Stimulated activated CD8-positive, alpha-beta memory T cell treated with anti-CD3 and anti-CD28 coated beads, Interleukin-7, amount 100 ng/mL, for 4 hours (primary cell): Measurements from ENCODE around the gene CDH20.

ENCODE experiments used
- DNase-seq, 2 donors: peaks; one replicate each; pipeline ENCODE4 v3.0.0-alpha.2; 2020; ENCODE audit warnings: low read depth in 2 of 2

Gene CDH20

DNA sequence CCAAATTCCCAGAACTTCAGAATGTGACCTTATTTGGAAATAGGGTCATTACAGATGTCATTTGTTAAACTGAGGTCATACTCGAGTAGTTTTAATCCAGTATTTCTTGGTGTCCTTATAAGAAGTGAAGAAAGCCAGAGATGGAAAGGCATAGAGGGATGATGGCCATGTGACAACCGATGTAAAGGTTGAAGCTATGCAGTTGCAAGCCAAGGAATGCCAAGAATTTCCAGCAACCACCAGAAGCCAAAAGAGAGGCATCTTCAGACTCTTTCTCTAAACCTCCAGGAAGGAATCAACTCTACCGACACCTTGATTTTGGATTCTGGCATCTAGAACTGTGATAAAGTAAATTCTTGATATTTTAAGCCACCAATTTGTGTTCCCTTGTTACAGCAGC lies 242.2 kb downstream of the CDH20 start:
- no peak for DNase-seq

DNA sequence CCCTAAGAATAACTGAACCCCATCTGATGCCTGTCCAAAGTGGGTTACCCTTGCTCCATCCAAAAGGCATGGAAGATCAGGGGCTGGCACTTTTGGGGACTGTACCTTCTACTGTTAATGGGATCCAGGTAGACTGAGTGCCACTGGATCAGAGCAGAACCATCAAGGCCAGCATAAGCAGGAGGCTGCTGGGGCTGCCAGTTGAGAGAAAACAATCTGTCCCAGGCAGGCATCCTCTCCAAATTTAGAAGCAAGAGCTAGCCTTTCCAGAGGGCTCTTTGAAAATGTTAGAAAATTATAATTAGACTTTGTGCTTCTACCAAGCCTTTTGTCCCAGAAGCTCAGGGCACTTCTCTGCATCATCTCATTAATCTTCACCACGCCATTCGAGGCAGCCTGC lies 245.6 kb downstream of the CDH20 start:
- DNase-seq: no peak

- DNase-seq: no peak
Observed at GRCh38 chr18:61579581-61579980, 246.4 kb downstream of the CDH20 start.

DNA sequence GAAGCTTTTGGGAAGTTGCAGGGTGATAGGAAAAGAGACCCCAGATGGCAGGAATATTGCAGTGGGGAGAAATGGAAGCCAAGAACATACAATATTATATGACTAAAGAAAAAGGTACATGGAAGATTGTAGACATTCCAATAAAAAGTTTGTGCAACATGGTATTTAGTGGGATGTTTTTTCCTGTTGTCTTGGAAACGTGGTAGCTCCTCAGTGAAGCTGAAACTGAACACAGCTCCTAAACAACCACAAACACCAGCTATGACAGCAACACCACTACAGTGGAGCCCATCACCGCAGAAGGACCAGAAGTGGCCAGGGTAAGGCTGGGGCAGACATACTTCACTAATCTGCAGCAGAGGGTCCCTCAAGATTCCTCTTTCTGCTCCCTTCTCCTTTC lies 246.8 kb downstream of the CDH20 start:
- DNase-seq: no peak

DNA sequence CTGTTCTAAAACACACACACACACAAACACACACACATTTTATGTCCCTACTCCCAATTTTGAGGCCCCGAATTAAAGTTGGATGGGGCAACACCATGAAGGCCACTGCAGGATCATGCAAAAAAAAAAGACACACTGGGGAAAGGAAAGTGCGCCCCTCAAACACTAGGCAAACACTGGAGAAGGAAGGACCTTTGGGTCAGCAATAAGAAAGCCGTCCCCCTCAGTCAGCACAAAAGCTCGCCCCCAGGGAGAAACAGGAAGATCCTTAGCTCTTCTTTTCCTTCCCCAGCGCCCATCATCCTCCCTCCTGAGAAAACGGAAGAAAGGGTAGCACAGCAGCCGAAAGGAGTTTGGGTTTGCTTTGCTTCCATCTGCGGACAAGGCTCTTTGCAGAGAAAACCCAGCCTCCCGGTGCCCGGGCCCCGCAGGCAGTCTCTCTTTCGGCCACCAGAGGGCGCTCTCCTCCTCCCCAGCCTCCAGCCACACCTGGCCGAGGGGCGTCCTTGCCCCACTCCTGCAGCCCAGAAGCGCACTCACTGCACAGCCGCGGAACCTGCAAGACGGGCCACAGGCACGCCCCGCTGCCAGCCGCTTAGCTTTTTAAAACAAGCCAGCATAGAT lies 248.5 kb downstream of the CDH20 start:
- peak; percentile 13 to 22 for DNase-seq

GRCh38 chr18:61582202-61582710 lies 249.0 kb downstream of the CDH20 start:
- DNase-seq: no peak

DNA sequence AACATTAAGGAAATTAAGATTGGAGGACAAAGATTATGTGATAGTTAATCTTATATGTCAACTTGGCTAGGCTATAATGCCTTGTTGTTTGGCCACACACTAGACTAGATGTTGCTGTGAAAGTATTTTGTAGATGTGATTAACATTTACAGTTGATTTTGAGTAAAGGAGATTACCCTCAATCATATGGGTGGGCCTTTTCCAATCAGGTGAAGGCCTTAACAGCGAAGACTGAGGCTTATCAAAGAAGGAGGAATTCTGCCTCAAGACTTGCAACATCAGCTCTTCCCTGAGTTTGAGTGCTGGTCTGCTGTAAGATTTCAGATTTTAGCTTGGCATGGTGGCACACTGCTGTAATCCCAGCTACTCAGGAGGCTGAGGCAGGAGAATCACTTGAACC lies 250.3 kb downstream of the CDH20 start:
- DNase-seq: no peak

- no peak for DNase-seq
Observed at GRCh38 chr18:61587865-61588264, 254.6 kb downstream of the CDH20 start.

DNA sequence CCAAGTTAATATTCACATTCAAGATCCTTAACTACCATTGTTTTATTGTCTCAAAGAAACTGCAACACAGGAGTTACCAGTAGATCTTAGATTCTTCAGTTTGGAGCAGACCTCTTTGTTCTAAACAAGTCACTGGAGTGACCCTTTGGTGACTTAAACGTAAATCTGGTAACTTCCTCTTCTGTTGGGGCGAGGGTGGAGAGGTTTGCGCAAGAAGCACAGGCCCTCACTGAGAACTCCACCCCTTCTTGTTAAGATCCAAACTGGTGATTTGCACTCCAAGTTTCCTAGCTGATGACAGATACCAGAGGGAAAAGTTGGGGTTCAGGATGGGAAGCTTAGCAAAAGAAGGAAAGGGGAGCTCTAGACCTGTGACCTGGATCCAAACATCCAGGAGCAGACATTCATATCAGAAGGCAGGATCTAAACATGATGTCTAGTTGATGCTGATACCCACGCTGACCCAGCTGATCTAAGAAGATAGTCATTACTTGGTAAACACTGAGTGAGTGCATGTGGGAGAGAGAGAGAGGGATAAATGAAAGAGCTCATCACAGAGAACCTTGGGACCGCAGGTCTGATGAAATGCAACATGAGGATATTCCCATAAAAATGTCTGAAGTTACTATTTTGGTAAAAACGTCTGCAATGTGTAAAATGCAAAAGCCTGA lies 256.0 kb downstream of the CDH20 start:
- DNase-seq: no peak

DNA sequence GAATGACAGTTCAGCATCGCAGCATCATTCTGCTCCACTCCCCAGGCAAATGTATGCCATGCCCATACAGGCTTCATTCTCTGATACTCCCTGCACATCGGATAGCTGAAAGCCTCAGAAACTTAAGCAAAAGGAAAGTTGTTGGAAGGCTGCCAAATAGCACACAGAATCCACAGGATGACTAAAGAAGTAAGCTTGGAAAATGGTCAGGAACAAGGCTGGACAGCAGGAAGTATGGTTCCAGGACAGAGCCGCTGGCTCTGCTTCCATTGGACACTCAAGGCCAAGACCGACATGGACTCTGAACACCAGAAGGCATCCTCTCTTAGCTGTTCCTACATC lies 256.5 kb downstream of the CDH20 start:
- no peak for DNase-seq

GRCh38 chr18:61591253-61591652 lies 258.0 kb downstream of the CDH20 start:
- DNase-seq: no peak

DNA sequence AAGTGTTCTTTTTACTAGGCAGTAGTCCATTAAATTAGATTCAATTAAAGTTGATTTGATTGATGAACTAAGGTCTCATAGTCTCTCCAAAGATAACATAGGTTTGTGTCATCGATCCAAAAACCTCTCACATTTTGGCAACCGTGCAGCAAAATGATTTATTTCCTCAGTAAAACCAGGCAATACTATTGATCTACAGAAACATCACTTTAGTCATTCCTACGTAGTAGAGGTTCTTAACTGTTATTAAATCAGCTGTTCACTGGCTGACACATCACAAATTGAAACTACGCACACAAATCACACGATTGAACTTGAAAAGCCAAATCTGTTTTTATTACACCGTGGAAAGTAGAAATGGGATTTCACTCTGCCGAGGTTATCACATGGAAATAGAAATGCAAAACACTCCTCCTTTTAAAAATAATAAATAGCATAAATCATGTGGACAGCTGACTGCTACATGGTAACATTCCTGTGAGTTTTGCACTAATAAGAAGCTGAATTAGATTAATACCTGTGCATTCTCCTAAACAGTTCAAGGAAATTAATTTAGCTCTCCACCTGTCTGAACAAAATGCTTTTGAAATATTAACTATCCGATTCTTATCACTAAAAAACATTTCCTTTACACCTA lies 262.5 kb downstream of the CDH20 start:
- no peak for DNase-seq

- DNase-seq: no peak
Observed at GRCh38 chr18:61596296-61596695, 263.1 kb downstream of the CDH20 start.

DNA sequence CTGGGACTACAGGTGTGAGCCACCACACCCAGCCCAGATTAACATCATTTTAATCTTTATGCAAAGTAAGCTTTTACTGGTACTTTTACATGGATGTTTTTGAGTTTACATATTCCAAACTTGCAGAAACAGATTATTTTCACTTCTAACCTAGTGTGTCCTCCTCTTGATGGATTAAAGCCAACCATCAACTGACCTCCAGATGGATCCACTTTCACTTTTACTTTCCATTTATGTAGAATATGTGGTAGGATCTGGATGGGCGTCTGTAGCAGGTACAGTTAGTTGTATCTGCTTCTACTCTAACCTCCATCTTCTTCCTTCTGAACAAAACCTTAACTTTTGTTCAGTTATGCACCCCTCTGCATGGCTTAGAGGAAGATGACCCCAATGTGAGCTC lies 264.1 kb downstream of the CDH20 start:
- no peak for DNase-seq

- DNase-seq: no peak
Observed at GRCh38 chr18:61600422-61600821, 267.2 kb downstream of the CDH20 start.

DNA sequence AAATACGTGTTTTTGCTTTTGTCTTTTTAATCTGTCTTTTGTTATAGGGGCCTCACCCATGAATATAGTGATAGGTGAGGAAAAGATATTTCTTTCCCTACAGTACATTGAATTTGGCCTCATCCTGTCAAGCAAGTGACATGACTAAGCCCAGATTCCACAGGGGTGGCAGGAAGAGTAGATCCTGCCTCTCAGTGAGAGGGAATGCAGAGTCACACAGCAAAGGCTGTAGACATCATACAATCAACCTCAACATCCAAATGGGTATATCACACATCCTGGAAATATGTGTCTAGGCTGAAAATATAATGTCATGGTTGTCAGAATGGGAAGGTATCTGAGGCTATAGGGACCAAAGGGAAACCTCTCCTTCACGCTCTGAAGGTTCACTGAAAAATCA lies 269.6 kb downstream of the CDH20 start:
- DNase-seq: no peak
